Gastroesophageal sphincter (tissue), 4 donors: Measurements from ENCODE around the gene IDS. TPM values are rescaled to one million over a fixed set of nuclear protein-coding genes. Genes with fewer than 3 reads are reported as not detected.
"Not testable (repeated sequence)": the region's sequence is repeated elsewhere in the genome, so short reads cannot be mapped to it uniquely, and the experiment has no call there.

Experiments
- ATAC-seq: fragments of 150-250 bp; one replicate; pipeline ENCODE4 v1.9.1; 2016; ENCODE audit warnings: mild to moderate bottlenecking, moderate library complexity
- H3K27ac ChIP-seq, 4 donors: fragments of 200-600 bp; sonication (generic) in 3 of 4; 1 replicate in 3 of 4; 2 replicates in 1 of 4; pipeline ENCODE4 v1.5.1; 2016 to 2019
- H3K27me3 ChIP-seq: fragments of 200-600 bp; sonication (generic); one replicate; pipeline ENCODE4 v1.5.1; 2019
- H3K36me3 ChIP-seq, 2 donors: fragments of 200-600 bp; sonication (generic); one replicate each; pipeline ENCODE4 v1.5.1; 2019; ENCODE audit warnings: control low read depth in 1 of 2
- H3K4me1 ChIP-seq, 3 donors: fragments of 200-600 bp; sonication (generic); 1 replicate in 2 of 3; 2 replicates in 1 of 3; pipeline ENCODE4 v1.5.1; 2016 to 2019; ENCODE audit warnings: control low read depth in 2 of 3
- H3K4me3 ChIP-seq, 2 donors: fragments of 200-600 bp; sonication (generic); one replicate each; pipeline ENCODE4 v1.5.1; 2019; ENCODE audit warnings: mild to moderate bottlenecking in 1 of 2, moderate library complexity in 1 of 2
- H3K9me3 ChIP-seq, 3 donors: fragments of 200-600 bp; sonication (generic); one replicate each; pipeline ENCODE4 v1.5.1; 2017 to 2019; ENCODE audit warnings: control low read depth in 2 of 3
- EP300 ChIP-seq: sonication (generic); formaldehyde crosslinking; IDR thresholded peaks from one replicate; pipeline ENCODE4 v1.6.1; 2017; ENCODE audit warnings: antibody characterized with exemption, mild to moderate bottlenecking
- POLR2A ChIP-seq, 2 donors: fragments of 450-650 bp; IDR thresholded peaks; one replicate each; pipeline ENCODE4 v1.6.1; 2017; ENCODE audit warnings: antibody characterized with exemption in 2 of 2, mild to moderate bottlenecking in 2 of 2, moderate library complexity in 1 of 2
- POLR2AphosphoS5 ChIP-seq: sonication (generic); formaldehyde crosslinking; IDR thresholded peaks from one replicate; pipeline ENCODE4 v1.6.1; 2017; ENCODE audit warnings: antibody characterized with exemption
- WGBS, 2 donors: methylation state at CpG; one replicate each; pipeline ENCODE4 v1.1.5; 2018; ENCODE audit warnings: low coverage in 1 of 2; 5-methylcytosine and 5-hydroxymethylcytosine counted together
- total RNA-seq, 4 donors: library from RNA; depleted of rRNA; stranded (reverse); fragments of >200 nt; gene quantifications; one replicate each; pipeline ENCODE4 v1.1.0, GENCODE V29; 2016
- TF ChIP-seq, protein P1 (sequence below), 4 experiments: fragments of 200-600 bp in 2 of 4; fragments of 450-650 bp in 2 of 4; sonication (generic) in 1 of 4; IDR thresholded peaks; one replicate each; pipeline ENCODE4 v1.5.1; 2017 to 2019; ENCODE audit warnings: antibody characterized with exemption in 4 of 4, mild to moderate bottlenecking in 2 of 4, moderate library complexity in 2 of 4

IDS gene
- total RNA-seq, 4 donors from 2014 or later = 65.1 to 117 (median 97.1) TPM

DNA sequence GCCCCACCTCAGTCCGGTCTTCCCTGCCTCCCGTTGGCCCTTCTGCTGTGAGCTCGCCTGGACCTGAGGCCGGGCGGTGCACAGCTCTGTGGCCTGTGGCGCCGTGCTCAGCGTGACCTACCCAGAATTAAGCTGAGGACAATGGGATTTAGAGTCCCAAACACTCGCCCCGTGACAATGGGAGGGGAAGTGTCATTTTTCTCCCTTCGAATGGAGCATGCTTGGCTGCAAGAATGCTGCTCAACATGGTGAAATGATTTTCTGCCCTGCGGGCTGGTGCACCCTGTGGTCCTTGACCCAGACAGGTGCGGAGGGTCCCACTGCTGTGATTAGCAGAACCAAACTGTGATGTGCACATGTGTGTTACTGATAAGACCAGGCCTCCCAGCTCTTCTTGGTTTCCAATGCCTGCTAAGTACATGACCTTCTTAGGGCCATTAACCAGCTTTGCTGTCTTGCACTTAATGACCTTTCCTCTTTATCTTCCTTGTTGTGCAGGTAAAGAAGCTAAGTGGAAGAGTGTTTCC is 36.5 kb upstream of the IDS start:
- peaks cover 0 to 9% (median 5%) of the 10 kb centered on the region in 3 donors for H3K4me1 ChIP-seq
- TF ChIP-seq EP300 = no peak
- TF ChIP-seq, protein P1, sequence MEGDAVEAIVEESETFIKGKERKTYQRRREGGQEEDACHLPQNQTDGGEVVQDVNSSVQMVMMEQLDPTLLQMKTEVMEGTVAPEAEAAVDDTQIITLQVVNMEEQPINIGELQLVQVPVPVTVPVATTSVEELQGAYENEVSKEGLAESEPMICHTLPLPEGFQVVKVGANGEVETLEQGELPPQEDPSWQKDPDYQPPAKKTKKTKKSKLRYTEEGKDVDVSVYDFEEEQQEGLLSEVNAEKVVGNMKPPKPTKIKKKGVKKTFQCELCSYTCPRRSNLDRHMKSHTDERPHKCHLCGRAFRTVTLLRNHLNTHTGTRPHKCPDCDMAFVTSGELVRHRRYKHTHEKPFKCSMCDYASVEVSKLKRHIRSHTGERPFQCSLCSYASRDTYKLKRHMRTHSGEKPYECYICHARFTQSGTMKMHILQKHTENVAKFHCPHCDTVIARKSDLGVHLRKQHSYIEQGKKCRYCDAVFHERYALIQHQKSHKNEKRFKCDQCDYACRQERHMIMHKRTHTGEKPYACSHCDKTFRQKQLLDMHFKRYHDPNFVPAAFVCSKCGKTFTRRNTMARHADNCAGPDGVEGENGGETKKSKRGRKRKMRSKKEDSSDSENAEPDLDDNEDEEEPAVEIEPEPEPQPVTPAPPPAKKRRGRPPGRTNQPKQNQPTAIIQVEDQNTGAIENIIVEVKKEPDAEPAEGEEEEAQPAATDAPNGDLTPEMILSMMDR (IDR thresholded peaks at IDR 0.05) = no peak
- no peak for TF ChIP-seq POLR2A (IDR thresholded peaks at IDR 0.05)
- H3K27ac ChIP-seq = peak overlapping the region; percentile 84 to 94 (median 92)
- no peaks in the 10 kb centered on the region for H3K9me3 ChIP-seq
- no peak for ATAC-seq
- H3K36me3 ChIP-seq = peaks cover 0 to 7% of the 10 kb centered on the region in 2 donors
- no peaks in the 10 kb centered on the region for H3K27me3 ChIP-seq
- H3K4me3 ChIP-seq = peak overlapping the region; percentile 51 to 64
- no CpG with 5 or more reads among the region's 13 CpGs for WGBS, 2 donors

DNA sequence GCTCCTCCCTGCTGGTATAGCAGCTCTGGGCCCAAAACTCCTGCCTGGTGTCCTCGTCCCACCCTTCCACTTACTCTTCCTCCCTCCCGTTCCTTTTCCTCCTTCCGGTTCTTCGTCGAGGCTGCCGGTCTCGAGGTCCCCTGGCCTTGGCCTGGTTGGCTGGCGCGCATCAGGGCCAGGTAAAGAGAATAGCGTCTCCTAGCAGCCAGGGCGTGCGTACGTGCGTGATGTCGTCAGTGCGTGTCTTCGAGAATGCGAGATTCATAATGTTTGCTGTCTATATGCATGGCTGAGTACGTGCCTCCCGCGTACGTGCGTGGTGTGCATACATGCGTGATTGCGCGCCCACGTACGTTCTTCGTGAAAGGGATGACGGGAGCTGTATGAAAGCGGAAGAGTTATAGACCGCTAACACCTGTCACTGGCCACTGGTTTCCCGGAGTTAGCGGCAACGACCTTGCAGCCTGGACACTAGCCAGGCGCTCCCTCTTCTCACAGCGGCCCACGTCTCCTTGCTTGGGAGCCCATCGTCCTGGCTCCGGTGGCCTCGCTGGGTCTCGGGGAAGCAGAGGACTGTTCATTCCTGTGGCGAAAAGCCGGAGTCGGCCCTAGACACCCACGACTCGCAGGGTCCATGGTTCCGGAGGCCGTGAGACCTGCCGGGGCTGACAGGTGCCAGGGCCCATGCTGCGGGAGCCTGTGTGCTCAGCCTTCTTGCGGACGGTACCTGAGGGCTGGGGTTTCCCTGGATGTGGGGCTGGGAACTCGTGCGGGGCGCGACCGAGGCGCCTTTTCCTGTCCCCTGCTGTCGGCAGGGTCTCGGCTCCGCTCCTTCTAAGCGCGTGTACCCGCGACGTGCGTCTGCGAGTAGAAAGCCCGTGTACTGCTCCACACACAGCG is 35.8 kb upstream of the IDS start, which contains the start of gene EOLA1:
EOLA1 (plus strand) TSS at position 392 of the 900 bp plus-strand sequence. CDS start 4,619 bp downstream, outside the sequence.
- peak; percentile 69 for TF ChIP-seq POLR2AphosphoS5
- TF ChIP-seq EP300 = peak; percentile 67
- TF ChIP-seq, protein P1 (IDR thresholded peaks at IDR 0.05) = no peak
- TF ChIP-seq POLR2A (IDR thresholded peaks at IDR 0.05) = peak in 1 of 2 donors; percentile 12
- Histone ChIP-seq H3K36me3 (peaks cover 0 to 7% of the 10 kb centered on the region in 2 donors), H3K27ac (peak within 1 kb of the TSS; percentile 84 to 94 (median 92)), H3K4me1 (peaks cover 0 to 9% (median 5%) of the 10 kb centered on the region in 3 donors), H3K27me3 (no peaks in the 10 kb centered on the region), H3K4me3 (peak within 1 kb of the TSS; percentile 51 to 64), H3K9me3 (no peaks in the 10 kb centered on the region)
- WGBS, 2 donors = 51% methylated on average over 29 of the region's 71 CpGs; no CpG with 5 or more reads in 1 of the 2 donors
- peak; percentile 53 for ATAC-seq

DNA sequence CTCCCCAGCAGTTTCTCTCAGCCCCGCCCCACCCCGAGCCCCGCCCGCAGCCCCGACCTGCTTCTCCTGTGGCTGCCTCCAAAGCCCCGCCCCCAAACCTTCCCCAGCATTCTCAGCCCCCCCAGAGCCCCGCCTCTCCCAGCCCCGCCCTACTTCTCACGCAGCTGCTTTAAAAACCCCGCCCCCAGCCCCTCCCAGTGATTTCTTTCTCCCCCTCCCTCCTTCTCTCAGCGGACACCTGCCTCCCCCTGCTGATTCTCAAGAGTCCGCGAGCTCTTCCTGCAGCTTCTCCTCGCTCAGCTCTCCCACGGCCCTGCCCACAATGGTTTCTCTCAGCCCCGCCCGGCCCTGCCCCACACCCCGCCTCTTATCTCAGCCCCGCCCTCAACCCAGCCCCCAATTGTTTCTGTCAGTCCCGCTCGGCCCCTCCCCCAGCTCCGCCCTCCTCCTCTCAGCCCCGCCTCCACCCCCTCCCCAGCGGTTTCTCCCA is 35.1 kb upstream of the IDS start:
- no peaks in the 10 kb centered on the region for H3K9me3 ChIP-seq
- 0% methylated on average over 3 of the region's 24 CpGs; no CpG with 5 or more reads in 1 of the 2 donors for WGBS, 2 donors
- no peaks in the 10 kb centered on the region for H3K27me3 ChIP-seq
- H3K4me1 ChIP-seq = peaks cover 0 to 9% (median 5%) of the 10 kb centered on the region in 3 donors
- peak; percentile 58 for ATAC-seq
- peak overlapping the region; percentile 84 to 94 (median 92) for H3K27ac ChIP-seq
- TF ChIP-seq, protein P1 (IDR thresholded peaks at IDR 0.05) = no peak
- TF ChIP-seq POLR2A (IDR thresholded peaks at IDR 0.05) (no peak), POLR2AphosphoS5 (no peak), EP300 (no peak)
- H3K36me3 ChIP-seq = peaks cover 0 to 2% of the 10 kb centered on the region in 2 donors
- H3K4me3 ChIP-seq = peak overlapping the region; percentile 51 to 64

DNA sequence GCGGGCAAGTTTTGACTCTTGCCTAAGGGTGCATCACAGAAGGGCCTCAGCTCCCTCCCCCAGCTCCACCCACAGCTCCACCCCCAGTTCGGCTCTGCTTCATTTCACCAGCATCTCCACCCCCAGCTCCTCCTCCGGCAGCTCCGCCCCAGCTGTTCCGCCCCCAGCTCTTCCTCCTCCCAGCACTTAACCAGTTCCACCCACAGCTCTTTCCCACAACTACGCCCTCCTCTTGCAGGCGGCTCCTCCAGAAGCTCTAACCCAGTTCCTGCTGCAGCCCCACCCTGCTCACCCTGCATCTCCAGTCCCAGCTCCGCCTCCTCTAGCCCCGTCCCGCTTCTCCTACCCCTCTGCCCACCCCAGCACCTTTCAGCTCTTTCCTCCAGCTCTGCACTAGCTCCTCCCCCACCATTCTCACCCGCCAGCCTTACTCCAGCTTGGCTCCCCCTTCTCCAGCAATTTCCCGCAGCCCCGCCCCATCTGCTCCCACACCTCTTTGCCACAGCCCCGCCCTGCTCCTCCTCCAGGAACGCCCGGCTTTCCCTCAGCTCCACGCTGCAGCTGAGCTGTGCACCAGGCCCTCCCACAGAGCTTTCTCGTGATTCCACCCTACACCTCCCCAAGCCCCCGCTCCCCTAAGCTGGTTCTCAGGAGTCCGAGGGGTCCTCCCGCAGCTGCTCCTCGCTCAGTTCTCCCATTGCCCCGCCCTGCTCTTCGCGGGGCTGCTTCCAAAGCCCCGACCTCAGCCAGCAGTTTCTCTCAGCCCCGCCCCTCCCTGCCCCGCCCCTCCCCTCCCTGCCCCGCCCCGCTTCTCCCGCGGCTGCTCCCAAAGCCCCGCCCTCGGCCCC is 34.4 kb upstream of the IDS start:
- Histone ChIP-seq H3K27ac (peak overlapping the region; percentile 25 to 92 (median 90)), H3K27me3 (no peaks in the 10 kb centered on the region), H3K9me3 (no peaks in the 10 kb centered on the region), H3K4me1 (peaks cover 0 to 9% (median 5%) of the 10 kb centered on the region in 3 donors), H3K4me3 (peak overlapping the region; percentile 47 to 64), H3K36me3 (peaks cover 0 to 3% of the 10 kb centered on the region in 2 donors)
- ATAC-seq = peak; percentile 81
- 0 to 35% methylated on average over 6 to 18 of the region's 34 CpGs for WGBS, 2 donors
- TF ChIP-seq POLR2AphosphoS5 = peak; percentile 42
- TF ChIP-seq, protein P1 (IDR thresholded peaks at IDR 0.05) = no peak
- TF ChIP-seq POLR2A (IDR thresholded peaks at IDR 0.05) = no peak
- TF ChIP-seq EP300 = no peak

DNA sequence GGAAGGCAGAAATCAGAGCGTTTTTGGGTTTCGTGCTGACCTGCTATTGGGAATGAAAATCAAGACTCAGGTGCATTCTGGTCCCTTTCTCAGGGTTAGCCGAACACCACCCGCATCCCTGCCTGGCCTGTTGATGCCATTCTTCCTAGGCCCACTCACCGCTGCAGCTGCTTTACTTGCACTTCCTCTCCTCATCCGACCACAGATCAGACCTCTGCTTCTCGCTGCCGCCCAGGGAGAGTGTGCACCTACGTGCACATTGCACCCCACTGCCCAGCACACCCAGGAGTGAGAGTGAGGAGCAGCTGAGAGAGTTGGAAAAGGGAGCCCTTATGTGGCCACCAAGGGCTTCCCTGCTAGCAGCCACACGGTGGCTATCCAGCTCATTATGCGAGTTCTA is 32.4 kb upstream of the IDS start:
- not testable (repeated sequence) for H3K9me3 ChIP-seq, ATAC-seq, H3K27ac ChIP-seq, H3K36me3 ChIP-seq, H3K27me3 ChIP-seq, H3K4me1 ChIP-seq, H3K4me3 ChIP-seq
- WGBS, 2 donors = 80% methylated on average over 4 of the region's 11 CpGs; no CpG with 5 or more reads in 1 of the 2 donors

DNA sequence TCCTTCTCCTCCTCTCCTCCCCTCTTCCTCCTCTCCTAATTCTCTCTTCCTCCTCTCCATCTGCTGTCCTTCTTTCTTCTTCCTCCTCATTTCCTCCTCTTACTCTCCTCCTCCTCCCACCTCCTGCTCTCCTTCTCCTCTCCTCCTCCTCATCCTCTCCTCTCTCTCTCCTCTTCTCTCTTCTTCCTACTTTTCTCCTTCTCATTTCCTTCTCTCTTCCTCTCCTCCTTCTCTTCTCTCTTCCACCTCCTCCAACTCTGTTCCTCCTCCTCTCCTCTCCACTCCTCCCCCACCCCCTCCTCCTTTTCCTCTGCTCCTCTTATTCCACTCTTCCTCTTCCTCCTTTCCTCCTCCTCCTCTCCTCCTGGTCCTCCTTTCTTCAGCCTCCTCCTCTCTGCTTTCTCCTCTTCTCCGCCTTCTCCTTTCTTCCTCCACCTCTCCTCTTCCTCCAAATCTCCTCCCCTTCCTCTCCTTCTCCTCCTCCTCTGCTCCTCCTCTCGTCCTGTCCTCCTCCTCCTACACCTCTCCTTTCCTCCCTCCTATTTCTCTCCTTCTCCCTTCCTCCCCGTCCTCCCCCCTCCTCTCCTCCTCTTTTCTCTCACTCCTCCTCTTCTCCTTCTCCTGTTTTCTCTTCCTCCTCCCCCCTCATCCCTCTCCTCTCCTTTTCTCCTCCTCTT is 30.0 kb upstream of the IDS start:
- not testable (repeated sequence) for H3K27ac ChIP-seq, H3K4me1 ChIP-seq, ATAC-seq, H3K27me3 ChIP-seq, H3K36me3 ChIP-seq, H3K9me3 ChIP-seq, H3K4me3 ChIP-seq
- 29 to 60% methylated on average over 1 to 2 of the region's 3 CpGs for WGBS, 2 donors

DNA sequence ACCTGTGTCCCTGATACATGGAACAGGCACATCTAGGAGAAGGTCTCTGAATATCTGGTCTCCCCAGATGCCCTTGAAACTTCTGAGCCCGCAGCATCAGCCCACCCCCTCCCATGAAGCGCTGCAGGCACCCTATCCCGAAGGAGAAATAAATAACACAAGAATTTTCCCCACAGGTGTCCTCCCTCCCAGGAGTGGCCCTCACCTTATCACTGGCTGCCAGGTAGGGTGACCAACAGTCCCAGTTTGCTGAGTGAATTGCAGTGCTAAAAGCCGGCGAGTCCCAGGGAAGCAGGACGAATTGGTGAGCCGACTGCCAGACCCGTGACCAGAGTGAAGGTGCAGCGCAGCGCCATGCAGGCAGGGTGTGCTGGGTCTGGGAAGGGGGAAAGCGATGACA is 28.9 kb upstream of the IDS start:
- H3K4me3 ChIP-seq, H3K27ac ChIP-seq, ATAC-seq, H3K36me3 ChIP-seq, H3K4me1 ChIP-seq, H3K27me3 ChIP-seq, H3K9me3 ChIP-seq: not testable (repeated sequence)
- WGBS, 2 donors = no CpG with 5 or more reads among the region's 11 CpGs
